ENCODE measurements around the gene ZSCAN1. TPM values are rescaled to one million over a fixed set of nuclear protein-coding genes. Genes with fewer than 3 reads are reported as not detected.

The ZSCAN1 gene
- total and polyA plus RNA-seq, 9 donors: 0.38 to 2.6 (median 0.75) TPM; not detected in 3

- intact Hi-C loops (cut with DNase I): no loop called here
- Histone ChIP-seq H3K36me3 (no peaks in the 10 kb centered on the region), H3K9me3 (peaks cover 0 to 6% of the 10 kb centered on the region in 2 donors), H3K27ac (no peak overlapping the region), H3K4me3 (peak overlapping the region; percentile 86), H3K4me1 (ENCODE audit: insufficient read depth) (peaks cover 6% of the 10 kb centered on the region), H3K27me3 (no peaks in the 10 kb centered on the region)
- WGBS, 3 donors: 84 to 87% (median 86%) methylated on average over 13 of the region's 13 CpGs
- no peak for DNase-seq
- TF ChIP-seq POLR2A (IDR thresholded peaks at IDR 0.05): no peak
- no peak for TF ChIP-seq CTCF (IDR thresholded peaks at IDR 0.05)
- no peak for TF ChIP-seq EP300 (IDR thresholded peaks at IDR 0.05)
Measured at GRCh38 chr19:58096884-58097283, 63.1 kb downstream of the ZSCAN1 start.

- TF ChIP-seq POLR2A (IDR thresholded peaks at IDR 0.05) (no peak), CTCF (IDR thresholded peaks at IDR 0.05) (no peak), EP300 (IDR thresholded peaks at IDR 0.05) (no peak)
- peaks cover 6% of the 10 kb centered on the region for H3K4me1 ChIP-seq (ENCODE audit: insufficient read depth)
- H3K4me3 ChIP-seq: peak overlapping the region; percentile 86
- no peaks in the 10 kb centered on the region for H3K27me3 ChIP-seq
- peak overlapping the region; percentile 45 to 86 for H3K27ac ChIP-seq
- no peaks in the 10 kb centered on the region for H3K36me3 ChIP-seq
- peaks cover 0 to 6% of the 10 kb centered on the region in 2 donors for H3K9me3 ChIP-seq
- WGBS, 3 donors: 33 to 41% (median 40%) methylated on average over 8 of the region's 8 CpGs
- intact Hi-C loops (cut with DNase I): no loop called here
- DNase-seq: peak in 2 of 5 donors; percentile 37 to 43
Measured at GRCh38 chr19:58097349-58097748, 63.5 kb downstream of the ZSCAN1 start.

- peak; percentile 90 for TF ChIP-seq POLR2A (IDR thresholded peaks at IDR 0.05)
- peak; percentile 76 for TF ChIP-seq EP300 (IDR thresholded peaks at IDR 0.05)
- no peak for TF ChIP-seq CTCF (IDR thresholded peaks at IDR 0.05)
- Histone ChIP-seq H3K4me1 (ENCODE audit: insufficient read depth) (peaks cover 6% of the 10 kb centered on the region), H3K9me3 (peaks cover 0 to under 1% of the 10 kb centered on the region in 2 donors), H3K27ac (peak within 1 kb of the TSS; percentile 86 to 90), H3K4me3 (peak within 1 kb of the TSS; percentile 86), H3K36me3 (no peaks in the 10 kb centered on the region), H3K27me3 (no peaks in the 10 kb centered on the region)
- WGBS, 3 donors: 0 to 2% (median 1%) methylated on average over 63 to 67 of the region's 67 CpGs
- intact Hi-C loops (cut with DNase I): no loop called here
- peak; percentile 97 to 99 (median 99) for DNase-seq
Measured at GRCh38 chr19:58097781-58098681, 64.2 kb downstream of the ZSCAN1 start, which contains the start of gene ZSCAN18. TSS of gene ZSCAN18 (minus strand) at chr19:58098231. CDS start at chr19:58090267, 7,964 bp downstream.

- no peaks in the 10 kb centered on the region for H3K9me3 ChIP-seq
- H3K4me1 ChIP-seq (ENCODE audit: insufficient read depth): peaks cover 6% of the 10 kb centered on the region
- DNase-seq: no peak
- H3K27me3 ChIP-seq: no peaks in the 10 kb centered on the region
- WGBS, 3 donors: 8 to 13% (median 12%) methylated on average over 2 of the region's 2 CpGs
- H3K4me3 ChIP-seq: peak overlapping the region; percentile 86
- intact Hi-C loops (cut with DNase I): no loop called here
- no peak for TF ChIP-seq POLR2A (IDR thresholded peaks at IDR 0.05)
- no peak for TF ChIP-seq EP300 (IDR thresholded peaks at IDR 0.05)
- TF ChIP-seq CTCF (IDR thresholded peaks at IDR 0.05): no peak
- H3K36me3 ChIP-seq: no peaks in the 10 kb centered on the region
- H3K27ac ChIP-seq: peak overlapping the region; percentile 78 to 86
Measured at GRCh38 chr19:58098682-58098998, 64.8 kb downstream of the ZSCAN1 start.

Other genes starting within 250 kb of the ZSCAN1 start
- gene ZNF552, start 219.1 kb upstream of the ZSCAN1 start, total RNA-seq: 1 to 10 TPM; 5.2 to 9.9 (median 7.2) TPM
- 1 to 10 TPM; 4.9 to 7.1 TPM for gene ZNF552, start 219.1 kb upstream of the ZSCAN1 start, polyA plus RNA-seq
- gene ZNF587B, start 203.7 kb upstream of the ZSCAN1 start, total RNA-seq: 10 to 100 TPM in 5 of 7 donors, 1 to 10 TPM in 2; 7.8 to 19.4 (median 12.5) TPM
- 1 to 10 TPM; 4.0 to 4.6 TPM for gene ZNF587B, start 203.7 kb upstream of the ZSCAN1 start, polyA plus RNA-seq
- 10 to 100 TPM; 20.7 to 41.6 (median 39.4) TPM for gene ZNF587, start 184.2 kb upstream of the ZSCAN1 start, total RNA-seq
- 10 to 100 TPM; 12.3 to 27.7 TPM for gene ZNF587, start 184.2 kb upstream of the ZSCAN1 start, polyA plus RNA-seq
- 10 to 100 TPM; 10.7 to 31.6 (median 15.5) TPM for gene ZNF814, start 145.0 kb upstream of the ZSCAN1 start, total RNA-seq
- gene ZNF814, start 145.0 kb upstream of the ZSCAN1 start, polyA plus RNA-seq: 10 to 100 TPM in 1 of 2 donors, 1 to 10 TPM in 1; 4.6 to 10.3 TPM
- gene ZNF417, start 117.4 kb upstream of the ZSCAN1 start, total RNA-seq: 10 to 100 TPM in 6 of 7 donors, 1 to 10 TPM in 1; 9.5 to 22.6 (median 20.4) TPM
- gene ZNF417, start 117.4 kb upstream of the ZSCAN1 start, polyA plus RNA-seq: 10 to 100 TPM in 1 of 2 donors, 1 to 10 TPM in 1; 7.6 to 13.8 TPM
- 10 to 100 TPM in 4 of 7 donors, 1 to 10 TPM in 3; 4.4 to 13.6 (median 10.5) TPM for gene ZNF418, start 98.6 kb upstream of the ZSCAN1 start, total RNA-seq
- gene ZNF418, start 98.6 kb upstream of the ZSCAN1 start, polyA plus RNA-seq: 1 to 10 TPM; 3.4 to 4.8 TPM
- gene ZNF256, start 86.3 kb upstream of the ZSCAN1 start, total RNA-seq: 10 to 100 TPM in 4 of 7 donors, 1 to 10 TPM in 3; 2.8 to 13.1 (median 11.6) TPM
- gene ZNF256, start 86.3 kb upstream of the ZSCAN1 start, polyA plus RNA-seq: 1 to 10 TPM; 5.9 to 7.7 TPM
- gene C19orf18, start 59.5 kb upstream of the ZSCAN1 start, total RNA-seq: 1 to 10 TPM in 5 of 7 donors, under 1 TPM in 2; 0.36 to 2.4 (median 1.4) TPM
- gene C19orf18, start 59.5 kb upstream of the ZSCAN1 start, polyA plus RNA-seq: 1 to 10 TPM in 1 of 2 donors, under 1 TPM in 1; 0.62 to 1.3 TPM
- gene ZNF606, start 31.2 kb upstream of the ZSCAN1 start, total RNA-seq: 10 to 100 TPM; 13.4 to 38.1 (median 28.0) TPM
- gene ZNF606, start 31.2 kb upstream of the ZSCAN1 start, polyA plus RNA-seq: 10 to 100 TPM in 1 of 2 donors, 1 to 10 TPM in 1; 7.3 to 14.5 TPM
- 10 to 100 TPM in 6 of 7 donors, 1 to 10 TPM in 1; 9.0 to 17.5 (median 15.7) TPM for gene ZNF135, start 25.3 kb downstream of the ZSCAN1 start, total RNA-seq
- 10 to 100 TPM; 11.4 to 12.0 TPM for gene ZNF135, start 25.3 kb downstream of the ZSCAN1 start, polyA plus RNA-seq
- gene ZSCAN18, start 64.2 kb downstream of the ZSCAN1 start, total RNA-seq: 100 to 1,000 TPM in 5 of 7 donors, 10 to 100 TPM in 2; 95.9 to 144 (median 119) TPM
- gene ZSCAN18, start 64.2 kb downstream of the ZSCAN1 start, polyA plus RNA-seq: 10 to 100 TPM; 32.1 to 93.3 TPM
- 10 to 100 TPM in 5 of 7 donors, 1 to 10 TPM in 2; 5.6 to 16.9 (median 13.5) TPM for gene ZNF329, start 116.8 kb downstream of the ZSCAN1 start, total RNA-seq
- 10 to 100 TPM in 1 of 2 donors, 1 to 10 TPM in 1; 7.3 to 14.9 TPM for gene ZNF329, start 116.8 kb downstream of the ZSCAN1 start, polyA plus RNA-seq
- 10 to 100 TPM; 26.1 to 61.5 (median 45.3) TPM for gene ZNF274, start 149.0 kb downstream of the ZSCAN1 start, total RNA-seq
- gene ZNF274, start 149.0 kb downstream of the ZSCAN1 start, polyA plus RNA-seq: 10 to 100 TPM; 20.4 to 22.4 TPM
- gene ZNF544, start 194.9 kb downstream of the ZSCAN1 start, total RNA-seq: 10 to 100 TPM; 20.8 to 39.8 (median 37.5) TPM
- gene ZNF544, start 194.9 kb downstream of the ZSCAN1 start, polyA plus RNA-seq: 10 to 100 TPM; 16.8 to 18.3 TPM
- gene ZNF8, start 244.9 kb downstream of the ZSCAN1 start, total RNA-seq: 10 to 100 TPM in 1 of 7 donors, 1 to 10 TPM in 6; 4.8 to 10.6 (median 8.0) TPM
- gene ZNF8, start 244.9 kb downstream of the ZSCAN1 start, polyA plus RNA-seq: 1 to 10 TPM; 2.7 to 4.2 TPM

Measured in ovary (tissue), 9 donors.